Measurements from ENCODE around the gene TEX10. TPM values are rescaled to one million over a fixed set of nuclear protein-coding genes. Genes with fewer than 3 reads are reported as not detected.

Gene TEX10
- total RNA-seq, 2 donors from 2014 or later = 7.8 to 9.2 TPM

DNA sequence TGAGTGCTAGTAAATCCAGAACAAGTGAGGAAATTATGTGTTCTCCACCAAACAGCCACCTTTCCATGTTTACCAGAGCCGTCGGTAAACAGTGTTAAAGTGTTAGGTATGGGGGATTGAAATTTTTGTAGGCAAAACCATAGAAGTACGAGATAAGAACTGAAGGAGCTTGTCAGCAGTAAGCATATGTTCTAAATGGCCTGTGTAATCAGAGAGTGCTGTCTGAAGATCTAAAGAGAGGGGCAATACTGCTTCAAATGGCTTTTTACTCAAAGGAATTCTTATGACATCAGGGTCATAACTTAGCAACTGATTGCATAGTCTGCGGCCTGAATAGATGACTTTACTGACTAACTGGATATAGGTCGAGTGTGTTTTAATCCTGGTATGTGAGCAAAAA, 13.4 kb upstream of the TEX10 start:
- ATAC-seq = no peak
- Histone ChIP-seq H3K4me3 (no peak overlapping the region), H3K9me3 (peaks cover 0 to 5% (median 0%) of the 10 kb centered on the region in 3 donors), H3K36me3 (replicated peaks in 1 of 2; ENCODE audit: insufficient read depth in 1 of 2, low read depth in 2 of 2) (no peaks in the 10 kb centered on the region), H3K27ac (no peak overlapping the region), H3K27me3 (no peaks in the 10 kb centered on the region), H3K4me1 (no peaks in the 10 kb centered on the region)
- intact Hi-C loops (cut with DNase I) = no loop called here
- no peak for DNase-seq
- TF ChIP-seq, protein P1, sequence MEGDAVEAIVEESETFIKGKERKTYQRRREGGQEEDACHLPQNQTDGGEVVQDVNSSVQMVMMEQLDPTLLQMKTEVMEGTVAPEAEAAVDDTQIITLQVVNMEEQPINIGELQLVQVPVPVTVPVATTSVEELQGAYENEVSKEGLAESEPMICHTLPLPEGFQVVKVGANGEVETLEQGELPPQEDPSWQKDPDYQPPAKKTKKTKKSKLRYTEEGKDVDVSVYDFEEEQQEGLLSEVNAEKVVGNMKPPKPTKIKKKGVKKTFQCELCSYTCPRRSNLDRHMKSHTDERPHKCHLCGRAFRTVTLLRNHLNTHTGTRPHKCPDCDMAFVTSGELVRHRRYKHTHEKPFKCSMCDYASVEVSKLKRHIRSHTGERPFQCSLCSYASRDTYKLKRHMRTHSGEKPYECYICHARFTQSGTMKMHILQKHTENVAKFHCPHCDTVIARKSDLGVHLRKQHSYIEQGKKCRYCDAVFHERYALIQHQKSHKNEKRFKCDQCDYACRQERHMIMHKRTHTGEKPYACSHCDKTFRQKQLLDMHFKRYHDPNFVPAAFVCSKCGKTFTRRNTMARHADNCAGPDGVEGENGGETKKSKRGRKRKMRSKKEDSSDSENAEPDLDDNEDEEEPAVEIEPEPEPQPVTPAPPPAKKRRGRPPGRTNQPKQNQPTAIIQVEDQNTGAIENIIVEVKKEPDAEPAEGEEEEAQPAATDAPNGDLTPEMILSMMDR (IDR thresholded peaks at IDR 0.05) = no peak
- TF ChIP-seq POLR2A (IDR thresholded peaks at IDR 0.05) = no peak
- WGBS, 2 donors = 76 to 79% methylated on average over 5 of the region's 5 CpGs

GRCh38 chr9:100364013-100364412, 11.3 kb upstream of the TEX10 start:
- Histone ChIP-seq H3K9me3 (peaks cover 0 to 5% (median 0%) of the 10 kb centered on the region in 3 donors), H3K27me3 (no peaks in the 10 kb centered on the region), H3K4me3 (no peak overlapping the region), H3K36me3 (replicated peaks in 1 of 2; ENCODE audit: insufficient read depth in 1 of 2, low read depth in 2 of 2) (no peaks in the 10 kb centered on the region), H3K4me1 (no peaks in the 10 kb centered on the region), H3K27ac (no peak overlapping the region)
- ATAC-seq (no peak), DNase-seq (no peak)
- intact Hi-C loops (cut with DNase I) = no loop called here
- 73 to 85% methylated on average over 8 of the region's 8 CpGs for WGBS, 2 donors
- TF ChIP-seq, protein P1 (IDR thresholded peaks at IDR 0.05) = no peak
- TF ChIP-seq POLR2A (IDR thresholded peaks at IDR 0.05) = no peak

DNA sequence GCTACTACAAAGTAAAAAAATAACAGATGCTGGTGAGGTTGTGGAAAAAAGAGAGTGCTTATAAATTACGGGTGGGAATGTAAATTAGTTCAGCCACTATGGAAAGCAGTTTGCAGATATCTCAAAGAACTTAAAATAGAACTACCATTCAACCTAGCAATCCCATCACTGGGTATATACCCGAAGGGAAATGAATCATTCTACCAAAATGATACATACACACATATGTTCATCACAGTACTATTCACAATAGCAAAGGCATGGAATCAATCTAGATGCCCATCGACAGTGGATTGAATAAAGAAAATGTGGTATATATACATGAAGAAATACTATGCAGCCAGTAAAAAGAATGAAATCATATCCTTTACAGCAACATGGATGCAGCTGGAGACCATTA, 6.3 kb upstream of the TEX10 start:
- intact Hi-C loops (cut with DNase I) = no loop called here
- Histone ChIP-seq H3K4me1 (no peaks in the 10 kb centered on the region), H3K4me3 (no peak overlapping the region), H3K27ac (no peak overlapping the region), H3K27me3 (no peaks in the 10 kb centered on the region), H3K9me3 (no peaks in the 10 kb centered on the region), H3K36me3 (replicated peaks in 1 of 2; ENCODE audit: insufficient read depth in 1 of 2, low read depth in 2 of 2) (no peaks in the 10 kb centered on the region)
- no peak for DNase-seq
- WGBS, 2 donors = 86 to 93% methylated on average over 3 of the region's 3 CpGs
- no peak for TF ChIP-seq POLR2A (IDR thresholded peaks at IDR 0.05)
- TF ChIP-seq, protein P1 (IDR thresholded peaks at IDR 0.05) = no peak
- ATAC-seq = no peak

- TF ChIP-seq, protein P1 (IDR thresholded peaks at IDR 0.05) = no peak
- TF ChIP-seq POLR2A (IDR thresholded peaks at IDR 0.05) = no peak
- H3K27ac ChIP-seq = no peak overlapping the region
- no peaks in the 10 kb centered on the region for H3K36me3 ChIP-seq (replicated peaks in 1 of 2; ENCODE audit: insufficient read depth in 1 of 2, low read depth in 2 of 2)
- no peak for DNase-seq
- H3K9me3 ChIP-seq = no peaks in the 10 kb centered on the region
- intact Hi-C loops (cut with DNase I) = no loop called here
- H3K4me3 ChIP-seq = no peak overlapping the region
- peaks cover 7% of the 10 kb centered on the region for H3K4me1 ChIP-seq
- H3K27me3 ChIP-seq = no peaks in the 10 kb centered on the region
- ATAC-seq = no peak
- 78 to 90% methylated on average over 1 of the region's 1 CpG for WGBS, 2 donors
Measured at GRCh38 chr9:100357501-100357900, 4.8 kb upstream of the TEX10 start.

DNA sequence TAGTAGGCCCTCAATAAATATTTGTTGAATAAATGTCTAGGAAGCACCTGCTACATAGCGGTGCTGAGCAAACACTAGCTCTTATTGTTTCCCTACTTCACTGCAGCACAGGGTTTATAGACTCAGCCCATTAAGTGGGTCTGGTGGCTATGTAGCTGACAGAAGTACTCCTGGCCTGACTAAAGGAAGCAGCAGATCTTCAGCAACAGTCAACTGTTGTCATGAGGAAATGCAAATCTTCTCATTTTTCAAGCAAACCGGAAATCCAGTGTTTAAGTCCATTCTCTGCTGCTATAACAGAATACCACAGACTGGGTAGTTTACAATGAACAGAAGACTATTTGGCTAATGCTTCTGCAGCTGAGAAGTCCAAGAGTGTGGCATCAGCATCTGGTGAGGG, 2.8 kb upstream of the TEX10 start:
- no peak for TF ChIP-seq POLR2A (IDR thresholded peaks at IDR 0.05)
- TF ChIP-seq, protein P1 (IDR thresholded peaks at IDR 0.05) = no peak
- intact Hi-C loops (cut with DNase I) = no loop called here
- H3K9me3 ChIP-seq = no peaks in the 10 kb centered on the region
- ATAC-seq (no peak), DNase-seq (no peak)
- 91 to 100% methylated on average over 2 of the region's 2 CpGs for whole genome bisulfite sequencing, 2 donors
- H3K4me1 ChIP-seq = peaks cover 13% of the 10 kb centered on the region
- H3K27ac ChIP-seq = no peak overlapping the region
- H3K36me3 ChIP-seq (replicated peaks in 1 of 2; ENCODE audit: insufficient read depth in 1 of 2, low read depth in 2 of 2) = no peaks in the 10 kb centered on the region
- H3K27me3 ChIP-seq = no peaks in the 10 kb centered on the region
- H3K4me3 ChIP-seq = no peak overlapping the region

Measured in body of pancreas (tissue), 4 donors.